Uterus (tissue), 2 donors: ENCODE results near the gene HTN3.

Source experiments
- POLR2A ChIP-seq, 2 donors: fragments of 450-650 bp; IDR thresholded peaks; one replicate each; pipeline ENCODE4 v1.6.1; 2016; ENCODE audit warnings: antibody characterized with exemption in 2 of 2, mild to moderate bottlenecking in 1 of 2, moderate library complexity in 1 of 2
- TF ChIP-seq, protein P1 (sequence below), 4 experiments: fragments of 200-600 bp in 2 of 4; fragments of 450-650 bp in 2 of 4; sonication (generic) in 2 of 4; IDR thresholded peaks; one replicate each; pipeline ENCODE4 v1.5.1; 2016 to 2019; ENCODE audit warnings: antibody characterized with exemption in 4 of 4, mild to moderate bottlenecking in 2 of 4, moderate library complexity in 1 of 4

DNA sequence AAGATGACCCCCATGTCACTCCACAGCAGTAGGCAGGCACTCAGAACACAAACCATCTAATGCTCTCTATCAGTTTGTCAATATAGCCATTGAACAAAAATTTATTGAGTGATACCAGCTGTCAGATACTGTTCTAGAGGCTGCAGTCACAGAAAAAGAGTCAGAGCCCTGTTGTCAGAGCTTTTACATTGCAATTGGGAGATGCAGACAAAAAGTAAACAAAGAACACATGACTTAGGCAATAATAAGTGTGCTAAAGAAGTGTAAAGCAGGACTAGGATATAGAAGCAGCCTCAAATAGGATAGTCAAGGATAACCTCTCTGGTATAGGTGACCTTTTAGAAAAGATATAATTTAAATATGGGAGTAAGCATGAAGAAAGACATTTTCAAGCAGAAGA, 30.9 kb downstream of the HTN3 start:
- TF ChIP-seq, protein P1, sequence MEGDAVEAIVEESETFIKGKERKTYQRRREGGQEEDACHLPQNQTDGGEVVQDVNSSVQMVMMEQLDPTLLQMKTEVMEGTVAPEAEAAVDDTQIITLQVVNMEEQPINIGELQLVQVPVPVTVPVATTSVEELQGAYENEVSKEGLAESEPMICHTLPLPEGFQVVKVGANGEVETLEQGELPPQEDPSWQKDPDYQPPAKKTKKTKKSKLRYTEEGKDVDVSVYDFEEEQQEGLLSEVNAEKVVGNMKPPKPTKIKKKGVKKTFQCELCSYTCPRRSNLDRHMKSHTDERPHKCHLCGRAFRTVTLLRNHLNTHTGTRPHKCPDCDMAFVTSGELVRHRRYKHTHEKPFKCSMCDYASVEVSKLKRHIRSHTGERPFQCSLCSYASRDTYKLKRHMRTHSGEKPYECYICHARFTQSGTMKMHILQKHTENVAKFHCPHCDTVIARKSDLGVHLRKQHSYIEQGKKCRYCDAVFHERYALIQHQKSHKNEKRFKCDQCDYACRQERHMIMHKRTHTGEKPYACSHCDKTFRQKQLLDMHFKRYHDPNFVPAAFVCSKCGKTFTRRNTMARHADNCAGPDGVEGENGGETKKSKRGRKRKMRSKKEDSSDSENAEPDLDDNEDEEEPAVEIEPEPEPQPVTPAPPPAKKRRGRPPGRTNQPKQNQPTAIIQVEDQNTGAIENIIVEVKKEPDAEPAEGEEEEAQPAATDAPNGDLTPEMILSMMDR (IDR thresholded peaks at IDR 0.05) = no peak
- no peak for TF ChIP-seq POLR2A (IDR thresholded peaks at IDR 0.05)
